Right lobe of liver (tissue), 4 donors: ENCODE measurements around the gene SMARCC1.
A peak's percentile ranks its signal among the peaks of the same experiment; 100 is the strongest.

Source experiments
- POLR2A ChIP-seq: fragments of 450-650 bp; IDR thresholded peaks from one replicate; pipeline ENCODE4 v1.6.1; 2017; ENCODE audit warnings: antibody characterized with exemption, mild to moderate bottlenecking
- TF ChIP-seq, protein P1 (sequence below), 4 donors: fragments of 200-600 bp in 3 of 4; fragments of 450-650 bp in 1 of 4; IDR thresholded peaks; one replicate each; pipeline versions ENCODE4 v1.5.1 to v1.8.0; 2016 to 2022; ENCODE audit warnings: antibody characterized with exemption in 4 of 4, mild to moderate bottlenecking in 2 of 4
- donor health status: DM: no; HTN: no; CAD: no.
- donor health status: DM: no; HTN: no; CAD: no.
- donor health status: DM: no; HTN: yes; CAD: no.

DNA sequence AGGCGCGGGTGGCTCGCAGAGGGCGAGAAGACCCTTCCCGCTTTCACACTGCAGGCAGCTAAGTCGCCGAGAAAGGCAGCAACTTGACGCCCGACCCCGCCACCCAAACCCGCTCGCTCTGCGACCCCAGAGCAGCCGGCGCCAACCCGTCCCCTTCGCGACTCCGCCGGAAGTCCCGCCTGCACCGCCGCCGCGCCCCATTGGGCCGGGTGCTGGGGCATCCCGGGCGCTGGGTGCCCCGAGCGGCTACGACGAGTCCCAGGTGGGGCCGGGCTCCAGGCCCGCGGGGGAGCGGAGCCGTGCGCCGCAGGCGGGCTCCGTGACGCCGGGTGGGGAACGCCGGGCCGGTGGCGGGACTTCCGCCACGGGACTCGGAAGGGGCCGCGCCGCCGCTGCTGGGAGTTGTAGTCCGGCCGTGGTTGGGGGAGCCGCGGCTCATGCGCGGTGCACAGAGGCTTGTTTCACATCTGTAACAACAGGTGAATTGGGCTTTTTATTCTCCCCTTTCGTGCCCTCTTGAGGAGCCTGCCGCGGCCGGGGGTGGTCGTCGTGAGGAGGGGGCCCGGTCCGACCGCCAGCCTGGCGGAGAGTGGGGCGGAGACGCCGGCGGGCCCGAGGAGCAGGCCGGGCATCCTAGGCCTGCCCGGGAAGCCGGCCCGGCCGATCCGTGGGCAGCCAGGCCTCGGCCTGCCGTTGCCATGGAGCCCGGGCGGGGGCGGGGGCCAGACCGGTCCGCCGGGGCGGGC, 21.2 kb upstream of the SMARCC1 start, which contains the start of gene DHX30:
- TF ChIP-seq, protein P1, sequence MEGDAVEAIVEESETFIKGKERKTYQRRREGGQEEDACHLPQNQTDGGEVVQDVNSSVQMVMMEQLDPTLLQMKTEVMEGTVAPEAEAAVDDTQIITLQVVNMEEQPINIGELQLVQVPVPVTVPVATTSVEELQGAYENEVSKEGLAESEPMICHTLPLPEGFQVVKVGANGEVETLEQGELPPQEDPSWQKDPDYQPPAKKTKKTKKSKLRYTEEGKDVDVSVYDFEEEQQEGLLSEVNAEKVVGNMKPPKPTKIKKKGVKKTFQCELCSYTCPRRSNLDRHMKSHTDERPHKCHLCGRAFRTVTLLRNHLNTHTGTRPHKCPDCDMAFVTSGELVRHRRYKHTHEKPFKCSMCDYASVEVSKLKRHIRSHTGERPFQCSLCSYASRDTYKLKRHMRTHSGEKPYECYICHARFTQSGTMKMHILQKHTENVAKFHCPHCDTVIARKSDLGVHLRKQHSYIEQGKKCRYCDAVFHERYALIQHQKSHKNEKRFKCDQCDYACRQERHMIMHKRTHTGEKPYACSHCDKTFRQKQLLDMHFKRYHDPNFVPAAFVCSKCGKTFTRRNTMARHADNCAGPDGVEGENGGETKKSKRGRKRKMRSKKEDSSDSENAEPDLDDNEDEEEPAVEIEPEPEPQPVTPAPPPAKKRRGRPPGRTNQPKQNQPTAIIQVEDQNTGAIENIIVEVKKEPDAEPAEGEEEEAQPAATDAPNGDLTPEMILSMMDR (IDR thresholded peaks at IDR 0.05): no peak
- peak; percentile 85 for TF ChIP-seq POLR2A
